GM12892 (cell line): ENCODE data around the gene TNK1.

Experiments
- POLR2A ChIP-seq: IDR thresholded peaks from 2 replicates; pipeline ENCODE4 v1.6.1; 2011; ENCODE audit warnings: low read depth, low read length, control low read depth
- POLR2AphosphoS5 ChIP-seq: IDR thresholded peaks from 2 replicates; pipeline ENCODE4 v1.6.1; 2011; ENCODE audit warnings: low read depth, low read length, control low read depth
- TAF1 ChIP-seq: IDR thresholded peaks from 2 replicates; pipeline ENCODE4 v1.6.1; 2011; ENCODE audit warnings: low read depth, mild to moderate bottlenecking, control low read depth, low read length, borderline replicate concordance

- no peak for TF ChIP-seq POLR2A
- TF ChIP-seq TAF1 = no peak
- no peak for TF ChIP-seq POLR2AphosphoS5
These were observed 45.4 kb downstream of the TNK1 start for GRCh38 chr17:7426203-7426863.
